Nucleus accumbens (tissue), 56 donors: ENCODE results near the gene EMID1.
A peak's percentile ranks its signal among the peaks of the same experiment; 100 is the strongest.
"Not testable (repeated sequence)": the region's sequence is repeated elsewhere in the genome, so short reads cannot be mapped to it uniquely, and the experiment has no call there.

ENCODE experiments used
- DNase-seq, 56 donors: peaks; one replicate each; lab custom pipeline; 2025; lab: John Stamatoyannopoulos, UW

The EMID1 gene

DNA sequence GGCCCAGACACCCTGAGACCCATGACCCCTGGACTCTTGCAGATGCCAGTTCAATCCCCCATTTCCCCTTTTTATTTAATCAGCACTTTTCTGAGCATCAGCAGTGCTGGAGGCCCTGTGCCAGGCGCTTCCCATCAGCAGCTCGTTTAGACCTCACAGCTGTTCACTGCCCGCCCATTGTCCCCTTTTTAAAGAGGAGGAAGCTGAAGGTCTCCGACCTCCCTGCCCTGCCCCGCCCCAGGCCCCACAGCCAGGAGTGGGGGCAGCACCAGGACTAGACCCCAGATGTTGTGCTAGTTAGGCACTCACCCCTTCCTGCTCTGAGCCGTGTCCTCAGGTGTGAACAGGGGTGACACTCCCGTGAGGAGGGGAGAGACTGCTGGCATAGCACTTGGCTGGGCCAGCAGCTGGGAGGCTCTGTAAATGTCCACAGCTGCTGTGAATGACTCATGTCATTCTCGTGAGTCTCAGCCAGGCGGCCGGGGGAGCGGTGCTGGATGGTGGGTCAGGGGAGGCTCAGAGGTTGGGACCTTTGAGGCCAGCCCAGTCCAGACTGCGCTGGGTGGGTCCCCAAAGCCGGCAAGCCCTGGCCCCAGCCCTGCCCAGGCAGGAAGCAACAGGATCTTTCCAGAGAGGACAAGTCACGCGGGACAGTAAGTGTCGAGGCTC is 19.9 kb downstream of the EMID1 start:
- peak in 4 of 56 donors; percentile 24 to 47 (median 33) for DNase-seq

- DNase-seq = no peak
Measured at GRCh38 chr22:29226351-29226981, 20.8 kb downstream of the EMID1 start.

- DNase-seq = no peak
Measured at GRCh38 chr22:29230972-29231875, 25.5 kb downstream of the EMID1 start.

DNA sequence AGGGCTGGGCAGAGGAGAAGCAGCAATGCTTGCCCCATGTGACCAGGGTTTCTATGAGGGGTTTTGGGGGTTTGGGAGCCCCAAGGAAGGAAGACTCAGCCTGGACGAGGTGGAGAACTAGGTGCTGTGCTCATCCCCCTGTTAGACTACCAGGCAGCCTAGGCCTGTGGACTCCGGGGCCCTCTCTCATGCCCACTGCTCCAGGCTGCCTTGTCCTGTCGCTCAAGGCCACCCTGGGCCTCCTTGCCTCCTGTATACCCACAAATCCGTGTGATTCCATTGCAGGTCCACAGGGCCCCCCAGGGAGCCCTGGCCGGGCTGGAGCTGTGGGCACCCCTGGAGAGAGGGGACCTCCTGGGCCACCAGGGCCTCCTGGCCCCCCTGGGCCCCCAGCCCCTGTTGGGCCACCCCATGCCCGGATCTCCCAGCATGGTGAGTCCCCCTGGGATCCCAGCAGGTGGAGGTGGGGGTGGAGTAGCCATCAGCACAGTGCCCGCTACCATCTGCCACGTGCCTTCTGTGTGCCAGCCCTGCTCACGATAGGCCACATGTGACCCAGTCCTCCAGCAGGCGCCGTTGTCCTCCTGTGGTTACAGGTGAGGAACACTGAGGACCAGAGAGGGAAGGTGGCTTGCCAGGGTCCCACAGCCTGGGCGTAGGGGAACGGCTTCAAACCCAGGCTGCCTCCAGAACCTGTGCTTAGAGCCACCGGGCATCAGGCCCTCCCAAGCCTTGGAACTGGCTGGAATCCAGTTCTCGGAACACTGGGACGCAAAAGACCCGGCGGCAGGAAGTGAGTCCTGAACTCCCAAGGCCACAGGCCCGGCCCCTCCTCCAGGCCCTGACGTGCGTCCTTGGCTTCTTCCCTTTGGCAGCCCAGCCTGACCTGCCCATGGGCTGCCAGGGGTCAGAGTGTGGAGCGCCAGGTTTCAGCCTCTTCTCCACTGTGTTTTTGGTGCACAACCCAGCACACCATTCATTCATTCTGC is 26.6 kb downstream of the EMID1 start:
- DNase-seq = peak in 9 of 56 donors; percentile 11 to 43 (median 19)

DNA sequence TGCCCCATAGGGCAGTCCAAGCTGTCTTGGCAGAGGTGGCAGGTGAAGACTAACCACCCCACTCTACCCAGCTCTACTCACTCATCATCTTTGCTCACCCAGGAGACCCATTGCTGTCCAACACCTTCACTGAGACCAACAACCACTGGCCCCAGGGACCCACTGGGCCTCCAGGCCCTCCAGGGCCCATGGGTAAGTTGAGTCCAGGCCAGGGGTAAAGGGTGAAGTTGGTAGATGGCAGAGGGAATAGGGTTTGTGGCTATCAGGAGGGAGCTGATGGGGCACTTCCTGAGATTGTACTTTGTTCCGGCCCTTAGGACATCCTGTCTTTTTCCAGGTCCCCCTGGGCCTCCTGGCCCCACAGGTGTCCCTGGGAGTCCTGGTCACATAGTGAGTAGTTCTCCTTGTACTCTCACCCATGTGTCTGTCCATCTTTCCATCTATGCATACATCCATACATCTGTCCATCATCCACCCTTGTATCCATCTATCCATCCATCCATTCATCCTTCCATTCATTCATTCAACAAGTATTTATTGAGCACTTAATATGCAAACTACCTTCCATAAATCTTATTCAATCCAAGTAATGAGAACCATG is 27.7 kb downstream of the EMID1 start:
- DNase-seq = no peak

DNA sequence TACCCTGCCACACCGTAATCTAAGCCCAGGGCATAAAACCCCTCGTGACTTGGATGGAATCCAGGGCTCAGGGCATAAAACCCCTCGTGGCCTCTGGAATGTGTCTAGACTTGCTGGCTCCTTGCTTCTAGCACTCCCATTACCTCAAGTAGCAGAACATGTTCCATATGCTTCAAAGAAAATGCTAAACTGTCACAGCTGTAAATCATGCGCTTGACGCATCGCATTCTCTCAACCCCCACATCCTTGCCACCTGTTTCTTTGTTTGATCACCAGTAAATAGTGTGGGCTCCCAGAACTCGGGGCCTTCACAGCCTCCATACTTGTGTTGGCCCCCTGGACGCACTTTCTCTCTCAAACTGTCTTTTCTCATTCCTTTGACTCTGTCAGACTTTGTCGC is 34.8 kb downstream of the EMID1 start:
- DNase-seq = not testable (repeated sequence)

DNA sequence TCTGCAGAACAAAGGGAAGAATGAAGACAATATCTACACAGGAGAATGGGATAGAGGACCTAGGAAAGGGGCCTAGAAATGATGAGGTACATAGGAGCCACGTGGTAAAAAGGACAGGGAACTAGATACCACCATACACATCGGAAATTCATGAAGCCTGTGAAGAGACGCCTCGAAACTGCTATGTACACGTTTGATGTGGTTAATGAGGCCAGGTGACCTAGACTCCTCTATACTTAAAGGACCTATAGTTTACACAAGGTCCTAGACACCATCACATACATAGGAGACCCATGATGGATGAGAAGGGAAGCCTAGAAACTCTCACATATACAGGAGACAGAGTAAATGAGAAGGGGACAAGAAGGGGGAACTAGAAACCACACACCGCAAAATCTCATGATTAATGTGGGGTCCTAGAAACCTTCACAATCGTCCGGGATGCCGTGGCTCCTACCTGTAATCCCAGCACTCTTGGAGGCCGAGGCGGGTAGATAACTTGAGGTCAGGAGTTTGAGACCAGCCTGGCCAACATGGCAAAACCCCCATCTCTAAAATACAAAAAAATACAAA is 38.3 kb downstream of the EMID1 start:
- no peak for DNase-seq

- DNase-seq = peak in 1 of 56 donors; percentile 15
Measured at GRCh38 chr22:29244785-29245625, 39.3 kb downstream of the EMID1 start.

DNA sequence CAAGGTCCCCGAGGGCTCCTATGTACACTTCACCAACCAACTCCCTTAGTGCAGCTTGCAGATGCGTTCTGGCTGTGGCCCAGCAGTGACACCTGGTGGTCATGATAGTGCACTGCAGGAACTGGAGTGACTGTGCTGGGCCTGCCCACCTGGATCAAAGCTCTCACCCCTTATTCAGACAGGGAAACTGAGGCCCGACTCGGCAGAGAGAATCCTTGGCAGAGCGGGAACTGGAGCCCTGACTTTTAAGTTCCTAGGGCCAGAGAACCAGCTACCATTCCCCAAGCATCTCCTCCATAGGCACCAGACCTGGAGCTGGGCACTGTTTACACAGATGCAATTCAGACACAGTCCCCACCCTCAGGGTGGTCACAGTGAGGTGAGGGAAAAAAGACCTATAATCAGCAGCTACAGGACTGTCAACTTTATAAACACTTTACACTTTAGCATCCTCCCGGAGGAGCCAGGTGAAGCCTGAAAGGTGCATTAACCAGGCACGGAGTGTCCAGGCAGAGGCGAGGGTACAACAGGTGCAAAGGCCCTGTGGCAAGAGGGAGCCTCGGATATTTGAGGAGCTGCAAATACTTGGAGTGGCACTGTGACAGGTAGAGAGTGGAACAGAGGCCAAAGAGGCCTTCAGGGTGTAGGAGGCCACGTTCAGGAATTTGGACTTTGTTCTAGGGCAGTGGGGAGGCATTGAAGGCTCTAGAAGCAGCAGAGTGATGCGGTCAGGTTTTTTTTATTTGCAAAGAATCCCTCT is 40.1 kb downstream of the EMID1 start:
- DNase-seq = peak in 43 of 56 donors; percentile 13 to 85 (median 43)

DNA sequence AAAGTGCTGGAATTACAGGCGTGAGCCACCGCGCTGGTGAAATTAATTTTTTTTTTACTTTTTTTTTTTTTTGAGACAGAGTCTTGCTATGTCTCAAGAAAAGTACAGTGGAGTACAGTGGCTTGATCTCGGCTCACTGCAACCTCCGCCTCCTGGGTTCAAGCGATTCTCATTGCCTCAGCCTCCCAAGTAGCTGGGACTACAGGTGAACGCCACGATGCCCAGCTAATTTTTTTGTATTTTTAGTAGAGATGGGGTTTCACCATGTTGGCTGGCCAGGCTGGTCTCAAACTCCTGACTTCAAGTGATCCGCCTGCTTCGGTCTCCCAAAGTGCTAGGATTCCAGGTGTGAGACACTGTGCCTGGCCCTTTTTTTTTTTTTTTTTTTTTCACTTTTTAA is 42.2 kb downstream of the EMID1 start:
- DNase-seq = not testable (repeated sequence)

DNA sequence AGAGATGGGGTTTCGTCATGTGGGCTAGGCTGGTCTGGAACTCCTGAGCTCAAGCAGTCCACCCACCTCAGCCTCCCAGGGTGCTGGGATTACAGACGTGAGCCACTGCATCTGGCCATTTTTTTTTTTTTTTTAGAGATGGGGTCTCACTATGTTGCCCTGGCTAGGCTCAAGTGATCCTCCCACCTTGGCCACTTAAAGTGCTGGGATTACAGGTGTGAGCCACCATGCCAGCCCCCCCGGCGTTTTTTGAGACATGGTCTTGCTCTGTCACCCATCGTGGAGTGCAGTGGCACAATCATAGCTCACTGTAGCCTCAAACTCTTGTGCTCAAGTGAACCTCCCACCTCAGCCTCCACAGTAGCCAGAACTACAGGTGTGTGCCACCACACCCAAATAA is 45.6 kb downstream of the EMID1 start:
- DNase-seq = no peak

- no peak for DNase-seq
Measured at GRCh38 chr22:29251981-29252911, 46.5 kb downstream of the EMID1 start.

DNA sequence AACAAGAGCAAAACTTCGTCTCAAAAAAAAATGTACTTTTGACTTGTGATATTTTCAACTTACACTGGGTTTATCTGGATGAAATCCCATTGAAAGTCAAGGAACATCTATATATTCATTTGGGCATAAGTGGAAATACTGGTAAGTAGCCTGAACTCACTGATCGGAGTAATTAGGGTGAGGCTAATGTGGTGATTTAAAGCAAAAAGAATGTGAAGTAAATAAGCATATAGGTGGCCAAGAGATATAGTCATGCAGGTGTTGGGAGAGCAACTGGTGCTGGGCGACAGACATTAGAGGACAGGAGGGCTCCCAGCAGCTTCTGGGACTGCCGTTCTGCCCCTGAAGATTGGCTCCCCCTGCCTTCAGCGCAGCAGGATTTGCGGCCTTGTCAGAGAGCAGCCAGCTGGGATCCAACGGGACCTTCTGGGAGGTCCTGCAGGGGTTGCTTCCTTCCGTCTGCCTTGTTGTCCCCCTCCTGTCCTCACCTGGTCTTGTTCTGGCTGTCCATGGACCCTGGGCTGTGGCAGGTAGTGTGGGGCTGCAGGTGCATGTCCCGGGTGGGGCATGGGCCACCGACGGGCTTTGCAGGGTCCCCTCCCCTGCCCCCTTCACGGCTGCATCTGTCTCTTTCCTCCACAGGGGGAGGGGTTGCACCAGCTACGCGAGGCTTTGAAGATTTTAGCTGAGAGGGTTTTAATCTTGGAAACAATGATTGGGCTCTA is 48.0 kb downstream of the EMID1 start:
- no peak for DNase-seq

GRCh38 chr22:29254286-29254660 is 48.6 kb downstream of the EMID1 start:
- no peak for DNase-seq

GRCh38 chr22:29255064-29255621 is 49.4 kb downstream of the EMID1 start:
- DNase-seq = no peak
